Trophoblast cell (in vitro differentiated cells and primary cell): ENCODE measurements around the gene HFM1.

Experiments used
- DNase-seq, 2 donors: peaks; one replicate each; pipeline ENCODE4 v3.0.0-alpha.2; 2016
- H2AFZ ChIP-seq: 2 replicates; pipeline ENCODE4 v1.6.1; 2013; ENCODE audit warnings: low read length, moderate library complexity, mild to moderate bottlenecking; ENCODE audit not compliant: insufficient read depth, poor library complexity
- H2AK5ac ChIP-seq: 2 replicates; pipeline ENCODE4 v1.6.1; 2013; ENCODE audit warnings: mild to moderate bottlenecking, low read length
- H2BK120ac ChIP-seq: 2 replicates; pipeline ENCODE4 v1.6.1; 2013; ENCODE audit warnings: low read length, mild to moderate bottlenecking, moderate library complexity; ENCODE audit not compliant: insufficient read depth, poor library complexity
- H2BK12ac ChIP-seq: 2 replicates; pipeline ENCODE4 v1.6.1; 2013; ENCODE audit warnings: mild to moderate bottlenecking, low read length, moderate library complexity
- H2BK5ac ChIP-seq: 2 replicates; pipeline ENCODE4 v1.6.1; 2013; ENCODE audit warnings: low read length, low read depth, moderate library complexity, mild to moderate bottlenecking; ENCODE audit not compliant: poor library complexity
- H3K14ac ChIP-seq: 2 replicates; pipeline ENCODE4 v1.6.1; 2013; ENCODE audit warnings: mild to moderate bottlenecking, low read length
- H3K18ac ChIP-seq: 2 replicates; pipeline ENCODE4 v1.6.1; 2013; ENCODE audit warnings: mild to moderate bottlenecking, low read length
- H3K23ac ChIP-seq: 2 replicates; pipeline ENCODE4 v1.6.1; 2013; ENCODE audit warnings: low read length
- H3K27ac ChIP-seq: 2 replicates; pipeline ENCODE4 v1.5.1; 2013; ENCODE audit warnings: low read depth, mild to moderate bottlenecking, inconsistent platforms, low read length, moderate library complexity
- H3K27me3 ChIP-seq: 2 replicates; pipeline ENCODE4 v1.6.1; 2013; ENCODE audit warnings: inconsistent platforms, mild to moderate bottlenecking, low read length, moderate library complexity; ENCODE audit not compliant: insufficient read depth
- H3K36me3 ChIP-seq, 2 experiments: 1 replicate in 1 of 2; 2 replicates in 1 of 2; pipeline ENCODE4 v1.6.1; 2013; ENCODE audit warnings: low read length in 2 of 2, mild to moderate bottlenecking in 2 of 2, moderate library complexity in 1 of 2; ENCODE audit not compliant: insufficient read depth in 2 of 2, control insufficient read depth in 1 of 2
- H3K4ac ChIP-seq: 2 replicates; pipeline ENCODE4 v1.6.1; 2013; ENCODE audit warnings: low read depth, mild to moderate bottlenecking, low read length, moderate library complexity
- H3K4me1 ChIP-seq, 2 experiments: 1 replicate in 1 of 2; 2 replicates in 1 of 2; pipeline ENCODE4 v1.6.1; 2013; ENCODE audit warnings: low read length in 2 of 2, mild to moderate bottlenecking in 2 of 2, moderate library complexity in 1 of 2; ENCODE audit not compliant: insufficient read depth in 2 of 2, control insufficient read depth in 1 of 2
- H3K4me2 ChIP-seq: 2 replicates; pipeline ENCODE4 v1.6.1; 2013; ENCODE audit warnings: inconsistent platforms, mild to moderate bottlenecking, low read length, moderate library complexity
- H3K4me3 ChIP-seq: 2 replicates; pipeline ENCODE4 v1.5.1; 2013; ENCODE audit warnings: mild to moderate bottlenecking, low read depth, low read length, inconsistent platforms
- H3K79me1 ChIP-seq: one replicate; pipeline ENCODE4 v1.6.1; 2013; ENCODE audit warnings: low read length
- H3K79me2 ChIP-seq: 2 replicates; pipeline ENCODE4 v1.6.1; 2013; ENCODE audit warnings: low read length, mild to moderate bottlenecking; ENCODE audit not compliant: control insufficient read depth, insufficient read depth, poor library complexity
- H3K9ac ChIP-seq: 2 replicates; pipeline ENCODE4 v1.6.1; 2013; ENCODE audit warnings: mild to moderate bottlenecking, low read length
- H3K9me3 ChIP-seq: 2 replicates; pipeline ENCODE4 v1.6.1; 2013; ENCODE audit warnings: low read depth, mild to moderate bottlenecking, control low read depth, inconsistent platforms, low read length; ENCODE audit not compliant: insufficient read depth
- H4K12ac ChIP-seq: 2 replicates; pipeline ENCODE4 v1.6.1; 2013; ENCODE audit warnings: low read depth, mild to moderate bottlenecking, low read length, moderate library complexity
- H4K8ac ChIP-seq: 2 replicates; pipeline ENCODE4 v1.6.1; 2013; ENCODE audit warnings: low read depth, mild to moderate bottlenecking, low read length, moderate library complexity
- H4K91ac ChIP-seq: one replicate; pipeline ENCODE4 v1.6.1; 2013; ENCODE audit warnings: low read depth, mild to moderate bottlenecking, low read length, moderate library complexity
- WGBS: extraction: QIAGEN DNeasy Blood & Tissue Kit; methylation state at CpG from one replicate; pipeline ENCODE4 v1.1.7; 2013; ENCODE audit warnings: missing lambda C conversion rate; ENCODE audit not compliant: insufficient read length, insufficient coverage; ENCODE audit errors: extremely low coverage; 5-methylcytosine and 5-hydroxymethylcytosine counted together

The HFM1 gene

GRCh38 chr1:91406773-91407389 lies 2.2 kb upstream of the HFM1 start:
- H2BK5ac ChIP-seq, result no peak overlapping the region
- H3K27me3 ChIP-seq, result no peaks in the 10 kb centered on the region
- H3K23ac ChIP-seq, result no peak overlapping the region

GRCh38 chr1:91402023-91402422 lies 2.6 kb downstream of the HFM1 start:
- WGBS, result no CpG with 5 or more reads among the region's 3 CpGs
- H4K91ac ChIP-seq, result no peak overlapping the region
- H3K79me1 ChIP-seq, result peaks cover 6% of the 10 kb centered on the region

More at GRCh38 chr1:91406773-91407389, 2.2 kb upstream of the HFM1 start:
- Histone ChIP-seq H3K18ac (no peak overlapping the region), H3K79me2 (peaks cover 3% of the 10 kb centered on the region), H2BK120ac (no peak overlapping the region), H2AK5ac (no peak overlapping the region), H4K8ac (no peak overlapping the region), H3K79me1 (peaks cover 6% of the 10 kb centered on the region), H3K9me3 (no peaks in the 10 kb centered on the region), H3K4ac (no peak overlapping the region), H3K4me3 (no peak overlapping the region), H2AFZ (no peak overlapping the region), H2BK12ac (no peak overlapping the region), H3K4me2 (no peak overlapping the region), H3K36me3 (no peaks in the 10 kb centered on the region), H4K91ac (no peak overlapping the region), H4K12ac (no peak overlapping the region), H3K14ac (no peak overlapping the region), H3K27ac (no peak overlapping the region), H3K4me1 (no peaks in the 10 kb centered on the region), H3K9ac (no peak overlapping the region)
- DNase-seq, result peak; percentile 9 to 46
- no CpG with 5 or more reads among the region's 7 CpGs for WGBS

GRCh38 chr1:91400133-91400725 lies 4.4 kb downstream of the HFM1 start:
- Histone ChIP-seq H3K4ac (no peak overlapping the region), H2AFZ (no peak overlapping the region), H3K4me1 (no peaks in the 10 kb centered on the region), H3K36me3 (no peaks in the 10 kb centered on the region), H4K12ac (no peak overlapping the region), H3K4me2 (no peak overlapping the region), H3K14ac (no peak overlapping the region), H3K9ac (no peak overlapping the region), H2BK12ac (no peak overlapping the region), H3K23ac (no peak overlapping the region), H3K27me3 (no peaks in the 10 kb centered on the region), H3K27ac (no peak overlapping the region), H2BK5ac (no peak overlapping the region), H3K79me2 (peaks cover 3% of the 10 kb centered on the region), H4K91ac (no peak overlapping the region), H3K4me3 (no peak overlapping the region), H4K8ac (no peak overlapping the region), H2BK120ac (no peak overlapping the region), H3K18ac (no peak overlapping the region), H2AK5ac (no peak overlapping the region), H3K9me3 (no peaks in the 10 kb centered on the region), H3K79me1 (peaks cover 6% of the 10 kb centered on the region)
- DNase-seq, result peak; percentile 80 to 85
- no CpG with 5 or more reads among the region's 6 CpGs for WGBS

More at GRCh38 chr1:91402023-91402422, 2.6 kb downstream of the HFM1 start:
- H2BK120ac ChIP-seq, result no peak overlapping the region
- H4K12ac ChIP-seq, result no peak overlapping the region
- H3K36me3 ChIP-seq, result no peaks in the 10 kb centered on the region
- no peak overlapping the region for H2BK12ac ChIP-seq
- H3K79me2 ChIP-seq, result peaks cover 3% of the 10 kb centered on the region
- H2AK5ac ChIP-seq, result no peak overlapping the region
- H4K8ac ChIP-seq, result no peak overlapping the region
- peak in 1 of 2 donors; percentile 49 for DNase-seq
- H3K27me3 ChIP-seq, result no peaks in the 10 kb centered on the region
- H3K9ac ChIP-seq, result no peak overlapping the region
- no peak overlapping the region for H3K4me3 ChIP-seq
- no peaks in the 10 kb centered on the region for H3K9me3 ChIP-seq
- no peak overlapping the region for H3K23ac ChIP-seq
- no peak overlapping the region for H2BK5ac ChIP-seq
- no peak overlapping the region for H3K14ac ChIP-seq
- H3K27ac ChIP-seq, result no peak overlapping the region
- H3K4ac ChIP-seq, result no peak overlapping the region
- H3K4me1 ChIP-seq, result no peaks in the 10 kb centered on the region
- H3K4me2 ChIP-seq, result no peak overlapping the region
- H2AFZ ChIP-seq, result no peak overlapping the region
- H3K18ac ChIP-seq, result no peak overlapping the region

- WGBS, result no CpG with 5 or more reads among the region's 1 CpG
Measured at GRCh38 chr1:91398291-91398690, 6.3 kb downstream of the HFM1 start.

More at GRCh38 chr1:91398291-91398690, 6.3 kb downstream of the HFM1 start:
- no peak overlapping the region for H3K4ac ChIP-seq
- H4K8ac ChIP-seq, result no peak overlapping the region
- no peak overlapping the region for H4K12ac ChIP-seq
- no peak overlapping the region for H2BK120ac ChIP-seq
- peak; percentile 7 to 76 for DNase-seq
- H3K23ac ChIP-seq, result no peak overlapping the region
- no peak overlapping the region for H4K91ac ChIP-seq
- no peaks in the 10 kb centered on the region for H3K36me3 ChIP-seq
- H3K4me1 ChIP-seq, result no peaks in the 10 kb centered on the region
- H2AK5ac ChIP-seq, result no peak overlapping the region
- no peak overlapping the region for H2BK5ac ChIP-seq
- H3K27me3 ChIP-seq, result no peaks in the 10 kb centered on the region
- H3K79me1 ChIP-seq, result no peaks in the 10 kb centered on the region
- no peak overlapping the region for H3K27ac ChIP-seq
- H3K14ac ChIP-seq, result no peak overlapping the region
- no peaks in the 10 kb centered on the region for H3K9me3 ChIP-seq
- no peaks in the 10 kb centered on the region for H3K79me2 ChIP-seq
- no peak overlapping the region for H3K4me3 ChIP-seq
- no peak overlapping the region for H3K9ac ChIP-seq
- no peak overlapping the region for H3K18ac ChIP-seq
- H2BK12ac ChIP-seq, result no peak overlapping the region
- no peak overlapping the region for H2AFZ ChIP-seq
- no peak overlapping the region for H3K4me2 ChIP-seq
